RWPE2 (cell line): ENCODE data around the gene PRR23E.

ENCODE experiments used
- ATAC-seq: fragments of 200-7000 bp; cut with Tn5 transposase; 3 replicates; pipeline ENCODE4 v1.9.1; 2021; ENCODE audit warnings: low read depth
- DNase-seq: peaks from one replicate; pipeline ENCODE4 v3.0.0-alpha.2; 2020; ENCODE audit warnings: low spot score
- H3K27ac ChIP-seq: fragments of 450-650 bp; 2 replicates; pipeline ENCODE4 v1.5.1; 2017; ENCODE audit warnings: mild to moderate bottlenecking; ENCODE audit not compliant: poor library complexity, severe bottlenecking
- H3K27me3 ChIP-seq: fragments of 250-450 bp; sonication (Bioruptor Pico); 2 replicates; pipeline ENCODE4 v1.5.1; 2021; ENCODE audit warnings: mild to moderate bottlenecking, moderate library complexity; ENCODE audit not compliant: insufficient read depth, poor library complexity, severe bottlenecking
- H3K36me3 ChIP-seq: fragments of 250-450 bp; sonication (Bioruptor Pico); 2 replicates; pipeline ENCODE4 v1.5.1; 2020; ENCODE audit warnings: low read depth, mild to moderate bottlenecking, moderate library complexity
- H3K4me1 ChIP-seq: fragments of 250-450 bp; sonication (Bioruptor Pico); 2 replicates; pipeline ENCODE4 v1.5.1; 2021; ENCODE audit warnings: mild to moderate bottlenecking, moderate library complexity; ENCODE audit not compliant: insufficient read depth, poor library complexity, severe bottlenecking
- H3K4me3 ChIP-seq: fragments of 250-450 bp; sonication (Bioruptor Pico); 2 replicates; pipeline ENCODE4 v1.5.1; 2021; ENCODE audit warnings: mild to moderate bottlenecking, moderate library complexity; ENCODE audit not compliant: severe bottlenecking
- H3K9me3 ChIP-seq: fragments of 250-450 bp; sonication (Bioruptor Pico); 2 replicates; pipeline ENCODE4 v1.5.1; 2021; ENCODE audit warnings: mild to moderate bottlenecking, moderate library complexity; ENCODE audit not compliant: severe bottlenecking
- TF ChIP-seq, protein P1 (sequence below): fragments of 450-650 bp; IDR thresholded peaks from one replicate; pipeline ENCODE4 v1.5.1; 2017; ENCODE audit warnings: mild to moderate bottlenecking, moderate library complexity; ENCODE audit not compliant: poor library complexity, severe bottlenecking

PRR23E gene

DNA sequence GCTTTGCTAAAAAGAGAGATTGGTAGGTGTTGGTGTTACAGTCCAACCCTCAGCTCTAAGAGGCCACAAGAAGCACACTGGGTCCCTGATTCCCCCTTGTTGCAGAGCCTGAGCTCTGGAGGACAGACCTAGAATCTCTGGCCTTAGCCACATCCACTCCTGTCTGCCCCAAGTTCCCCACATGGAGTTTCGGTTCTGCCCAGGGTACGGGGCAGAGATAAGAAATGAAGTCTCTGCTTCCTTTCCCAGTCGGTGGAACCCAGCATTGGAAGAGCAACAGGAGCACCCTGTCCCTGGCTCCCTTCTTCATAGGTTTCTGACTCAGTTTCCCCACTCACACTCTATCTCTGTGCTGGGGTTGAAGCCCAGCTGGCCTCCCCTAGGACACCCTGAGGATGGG is 13.2 kb downstream of the PRR23E start:
- peaks cover 5% of the 10 kb centered on the region for H3K9me3 ChIP-seq
- H3K4me3 ChIP-seq, result no peak overlapping the region
- no peaks in the 10 kb centered on the region for H3K36me3 ChIP-seq
- no peak overlapping the region for H3K27ac ChIP-seq
- H3K4me1 ChIP-seq, result no peaks in the 10 kb centered on the region
- TF ChIP-seq, protein P1, sequence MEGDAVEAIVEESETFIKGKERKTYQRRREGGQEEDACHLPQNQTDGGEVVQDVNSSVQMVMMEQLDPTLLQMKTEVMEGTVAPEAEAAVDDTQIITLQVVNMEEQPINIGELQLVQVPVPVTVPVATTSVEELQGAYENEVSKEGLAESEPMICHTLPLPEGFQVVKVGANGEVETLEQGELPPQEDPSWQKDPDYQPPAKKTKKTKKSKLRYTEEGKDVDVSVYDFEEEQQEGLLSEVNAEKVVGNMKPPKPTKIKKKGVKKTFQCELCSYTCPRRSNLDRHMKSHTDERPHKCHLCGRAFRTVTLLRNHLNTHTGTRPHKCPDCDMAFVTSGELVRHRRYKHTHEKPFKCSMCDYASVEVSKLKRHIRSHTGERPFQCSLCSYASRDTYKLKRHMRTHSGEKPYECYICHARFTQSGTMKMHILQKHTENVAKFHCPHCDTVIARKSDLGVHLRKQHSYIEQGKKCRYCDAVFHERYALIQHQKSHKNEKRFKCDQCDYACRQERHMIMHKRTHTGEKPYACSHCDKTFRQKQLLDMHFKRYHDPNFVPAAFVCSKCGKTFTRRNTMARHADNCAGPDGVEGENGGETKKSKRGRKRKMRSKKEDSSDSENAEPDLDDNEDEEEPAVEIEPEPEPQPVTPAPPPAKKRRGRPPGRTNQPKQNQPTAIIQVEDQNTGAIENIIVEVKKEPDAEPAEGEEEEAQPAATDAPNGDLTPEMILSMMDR, result no peak
- H3K27me3 ChIP-seq, result no peaks in the 10 kb centered on the region
- no peak for ATAC-seq
- no peak for DNase-seq

DNA sequence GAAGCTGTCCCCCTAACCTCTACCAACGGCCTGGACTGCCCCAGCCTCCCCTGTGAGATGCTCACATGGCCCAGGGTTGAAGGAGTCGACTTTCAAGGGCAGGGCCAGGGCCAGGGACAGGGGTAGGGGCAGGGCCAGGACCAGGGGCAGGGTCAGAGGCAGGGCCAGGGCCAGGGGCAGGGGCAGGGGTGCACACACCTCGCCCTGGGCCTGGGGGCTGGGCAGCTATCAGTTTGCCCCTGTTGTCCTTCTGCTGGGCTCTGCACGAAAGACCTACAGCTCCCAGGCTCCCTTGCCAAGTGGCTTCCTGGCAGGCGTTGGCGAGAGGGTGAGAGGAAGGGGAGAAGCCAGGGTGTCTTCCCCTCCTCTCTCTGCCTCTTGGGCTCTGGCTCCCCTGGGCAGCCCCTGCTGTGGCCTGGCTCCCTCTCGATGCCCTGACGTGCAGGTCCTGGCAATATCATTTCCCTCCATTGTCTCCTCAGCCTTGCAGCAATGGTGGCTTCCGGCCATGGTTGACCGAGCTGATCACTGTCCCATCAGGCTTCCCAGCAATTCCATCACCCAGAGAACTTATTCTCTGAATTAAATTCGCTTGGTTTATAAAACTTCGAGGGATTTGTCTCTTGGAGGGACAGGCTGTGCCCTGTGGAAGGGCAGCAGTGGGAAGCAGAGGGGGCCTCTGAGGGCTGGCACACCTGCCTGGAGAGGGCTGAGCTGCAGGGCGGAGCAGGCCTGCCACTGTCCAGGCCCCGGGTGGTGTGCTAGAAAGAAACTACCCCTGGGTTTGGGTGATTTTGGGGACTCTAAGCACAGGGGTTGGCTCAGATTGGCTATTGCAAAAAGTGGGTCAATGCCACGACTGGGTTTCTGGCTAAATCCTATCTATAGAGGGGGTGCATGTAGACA is 13.9 kb downstream of the PRR23E start:
- Histone ChIP-seq H3K4me1 (no peaks in the 10 kb centered on the region), H3K4me3 (no peak overlapping the region), H3K27ac (no peak overlapping the region), H3K27me3 (no peaks in the 10 kb centered on the region), H3K9me3 (peaks cover 5% of the 10 kb centered on the region), H3K36me3 (no peaks in the 10 kb centered on the region)
- TF ChIP-seq, protein P1, result no peak
- no peak for ATAC-seq
- DNase-seq, result no peak

DNA sequence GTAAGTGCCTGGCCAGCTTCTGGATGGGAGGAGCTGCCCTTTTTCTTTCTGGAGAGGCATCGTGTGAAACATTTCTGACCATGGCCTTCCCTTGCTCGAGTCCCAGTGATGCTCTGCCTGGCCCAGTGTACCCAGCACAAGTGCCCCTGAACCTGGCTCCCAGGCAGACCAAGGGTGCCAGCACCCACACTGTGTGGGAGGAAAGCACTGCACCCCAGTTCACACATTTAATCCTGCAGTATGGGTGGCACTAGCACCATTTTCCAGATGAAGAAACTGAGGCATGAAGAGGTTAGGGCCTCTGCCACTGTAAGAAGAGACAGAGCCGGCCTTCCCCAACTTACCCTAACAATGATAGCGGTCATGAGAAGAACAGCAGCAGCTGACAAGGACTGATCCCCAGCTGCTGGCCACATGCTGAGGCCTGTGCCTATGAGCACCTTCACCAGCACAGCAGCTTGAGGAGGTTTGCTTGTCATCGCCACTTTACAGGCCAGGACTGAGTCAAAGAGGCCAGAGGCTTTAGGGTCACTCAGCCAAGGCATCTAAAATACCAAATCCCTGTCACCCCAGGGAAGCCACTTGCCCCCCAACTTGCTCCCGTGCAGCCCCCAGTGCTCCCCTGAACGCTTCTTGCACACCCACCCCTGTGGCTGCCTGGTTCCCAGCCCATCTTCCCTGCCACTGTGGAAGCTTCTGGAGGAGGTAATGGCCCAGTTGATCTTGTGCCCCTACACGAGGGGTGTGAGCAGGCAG is 15.0 kb downstream of the PRR23E start:
- no peaks in the 10 kb centered on the region for H3K36me3 ChIP-seq
- DNase-seq, result no peak
- H3K4me3 ChIP-seq, result no peak overlapping the region
- TF ChIP-seq, protein P1, result no peak
- no peak overlapping the region for H3K27ac ChIP-seq
- no peaks in the 10 kb centered on the region for H3K27me3 ChIP-seq
- H3K9me3 ChIP-seq, result no peaks in the 10 kb centered on the region
- ATAC-seq, result no peak
- H3K4me1 ChIP-seq, result no peaks in the 10 kb centered on the region

DNA sequence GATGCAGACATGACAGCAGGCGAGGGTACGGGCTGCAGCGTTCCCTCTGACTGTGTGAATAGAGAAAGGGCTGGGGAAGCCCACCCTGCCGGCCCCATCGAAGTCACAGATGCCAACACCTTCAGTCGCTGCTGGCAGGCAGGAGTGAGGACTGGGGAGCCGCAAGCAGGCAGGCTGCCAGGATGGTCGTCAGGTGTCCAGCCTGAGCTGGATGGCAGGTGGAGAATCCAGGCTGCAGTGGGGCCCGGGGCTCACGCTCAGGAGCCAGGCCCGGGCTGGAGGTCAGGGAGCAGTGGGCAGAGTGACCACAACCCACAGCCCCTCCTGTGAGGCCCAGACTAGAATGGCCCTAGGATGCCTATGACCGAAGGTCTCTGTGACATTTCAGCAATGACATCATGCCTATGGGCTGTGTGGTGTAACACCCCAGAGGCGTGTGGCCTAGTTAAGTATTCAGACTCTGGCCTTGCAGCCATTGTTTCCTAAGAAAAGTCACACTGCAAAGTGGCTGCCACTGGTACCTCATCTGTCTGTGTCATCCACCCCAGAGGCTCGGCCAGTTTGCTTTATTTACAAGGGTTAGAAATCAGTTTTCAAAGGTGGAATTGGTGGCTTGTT is 15.7 kb downstream of the PRR23E start:
- no peaks in the 10 kb centered on the region for H3K4me1 ChIP-seq
- TF ChIP-seq, protein P1, result no peak
- no peak overlapping the region for H3K27ac ChIP-seq
- H3K36me3 ChIP-seq, result no peaks in the 10 kb centered on the region
- DNase-seq (no peak), ATAC-seq (no peak)
- no peaks in the 10 kb centered on the region for H3K9me3 ChIP-seq
- H3K4me3 ChIP-seq, result no peak overlapping the region
- H3K27me3 ChIP-seq, result no peaks in the 10 kb centered on the region
